NCI-H1092 (cell line): Measurements from ENCODE around the gene OGDH.
A peak's percentile ranks its signal among the peaks of the same experiment; 100 is the strongest.
"Not testable (repeated sequence)": the region's sequence is repeated elsewhere in the genome, so short reads cannot be mapped to it uniquely, and the experiment has no call there.

Experiments
- DNase-seq: peaks from one replicate; lab custom pipeline; 2025; lab: John Stamatoyannopoulos, UW

The OGDH gene

DNA sequence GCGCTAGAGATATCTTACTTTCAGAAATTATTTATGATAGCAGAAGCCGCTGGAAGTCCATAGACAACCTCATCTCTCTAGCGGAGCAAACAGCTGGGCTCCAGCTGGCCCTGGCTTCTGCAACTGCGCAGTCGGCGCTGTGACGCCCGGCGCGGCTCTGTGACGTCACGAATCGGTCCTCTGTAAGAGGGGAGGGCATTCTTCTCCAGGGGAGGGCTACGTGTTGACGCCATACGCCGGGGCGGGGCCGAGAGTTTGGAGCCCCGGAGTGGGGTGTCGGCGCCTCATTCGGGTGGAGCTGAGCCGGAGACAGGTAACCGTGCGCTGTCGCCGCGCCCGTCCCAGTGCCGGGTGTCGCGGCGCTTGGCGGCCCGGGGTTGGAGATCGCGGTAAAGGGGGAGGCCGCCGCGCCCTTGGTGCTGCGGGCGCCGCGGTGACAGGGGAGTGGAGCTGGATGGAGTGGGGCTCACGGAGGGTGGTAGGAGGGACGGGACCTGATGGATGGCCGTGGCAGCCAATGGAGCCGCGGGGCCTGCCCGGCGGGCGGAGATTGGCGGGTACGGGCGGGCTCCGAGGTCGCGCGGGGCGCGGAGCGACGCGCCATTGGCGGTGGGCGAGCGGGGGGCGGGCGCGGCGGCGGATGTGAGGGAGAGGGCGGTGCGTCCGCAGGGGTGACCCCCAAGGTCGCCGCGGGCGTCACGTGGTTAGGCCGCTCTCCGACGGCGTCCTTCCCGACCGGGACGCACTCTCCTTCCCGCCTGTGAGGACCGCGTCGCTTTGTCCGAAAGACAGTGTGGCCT is at the start of gene OGDH:
Gene OGDH (plus strand): TSS at position 287 of the 800 bp plus-strand sequence. CDS start 17,717 bp downstream, outside the sequence.
- peak; percentile 99 for DNase-seq

DNA sequence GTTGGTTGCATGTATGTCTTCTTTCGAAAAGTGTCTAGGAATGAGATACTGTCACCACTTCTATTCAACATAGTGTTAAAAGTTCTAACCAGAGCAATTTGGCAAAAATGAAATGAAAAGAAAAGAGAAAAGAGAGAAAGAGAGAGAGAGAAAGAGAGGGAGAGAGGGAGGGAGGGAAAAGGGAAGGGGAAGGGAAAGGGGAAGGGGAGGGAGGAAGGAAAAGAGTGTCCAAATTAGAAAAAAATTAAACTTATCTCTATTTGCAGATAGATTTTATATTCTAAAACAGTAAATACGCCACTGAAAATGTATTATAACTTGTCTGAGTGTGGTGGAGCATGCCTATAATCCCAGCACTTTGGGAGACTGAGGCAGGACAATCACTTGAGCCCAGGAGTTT is 48.9 kb upstream of the OGDH start:
- no peak for DNase-seq

DNA sequence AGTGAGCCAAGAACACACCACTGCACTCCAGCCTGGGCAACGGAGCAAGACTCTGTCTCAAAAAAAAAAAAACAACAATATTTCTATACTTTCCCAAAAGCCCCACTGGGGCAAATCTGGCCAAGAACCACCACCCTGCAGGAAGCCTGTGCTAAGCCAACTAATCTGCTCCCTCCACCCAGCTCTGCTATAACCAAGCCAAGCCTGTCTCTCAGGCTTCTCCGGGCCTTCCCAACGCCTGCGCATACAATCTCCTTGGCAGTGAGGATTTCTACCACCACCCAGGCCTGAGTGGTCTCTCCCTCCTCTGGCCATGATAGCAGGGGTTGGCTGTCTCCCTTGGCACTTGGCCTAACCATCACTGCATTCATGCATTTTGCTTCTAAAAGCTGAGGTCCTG is 46.9 kb upstream of the OGDH start:
- no peak for DNase-seq

DNA sequence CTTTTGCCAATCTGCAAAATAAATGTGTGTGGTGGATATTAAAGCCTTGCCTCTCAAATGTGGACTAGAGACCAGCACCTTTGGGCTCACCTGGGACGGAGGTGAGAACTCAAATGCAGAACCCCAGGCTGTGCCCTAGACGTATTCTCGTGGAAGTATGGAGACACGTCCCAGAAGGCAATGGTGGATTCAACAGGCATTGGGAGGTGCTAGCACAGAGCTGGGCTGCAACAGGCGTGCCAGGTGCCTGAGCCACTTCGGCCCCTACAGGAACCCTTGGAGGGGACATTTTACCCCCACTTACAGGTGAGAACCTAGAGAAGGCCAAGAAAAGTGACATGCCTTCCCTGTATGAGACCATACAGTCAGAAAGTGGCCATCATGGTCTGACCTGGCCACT is 44.9 kb upstream of the OGDH start:
- DNase-seq, result no peak

DNA sequence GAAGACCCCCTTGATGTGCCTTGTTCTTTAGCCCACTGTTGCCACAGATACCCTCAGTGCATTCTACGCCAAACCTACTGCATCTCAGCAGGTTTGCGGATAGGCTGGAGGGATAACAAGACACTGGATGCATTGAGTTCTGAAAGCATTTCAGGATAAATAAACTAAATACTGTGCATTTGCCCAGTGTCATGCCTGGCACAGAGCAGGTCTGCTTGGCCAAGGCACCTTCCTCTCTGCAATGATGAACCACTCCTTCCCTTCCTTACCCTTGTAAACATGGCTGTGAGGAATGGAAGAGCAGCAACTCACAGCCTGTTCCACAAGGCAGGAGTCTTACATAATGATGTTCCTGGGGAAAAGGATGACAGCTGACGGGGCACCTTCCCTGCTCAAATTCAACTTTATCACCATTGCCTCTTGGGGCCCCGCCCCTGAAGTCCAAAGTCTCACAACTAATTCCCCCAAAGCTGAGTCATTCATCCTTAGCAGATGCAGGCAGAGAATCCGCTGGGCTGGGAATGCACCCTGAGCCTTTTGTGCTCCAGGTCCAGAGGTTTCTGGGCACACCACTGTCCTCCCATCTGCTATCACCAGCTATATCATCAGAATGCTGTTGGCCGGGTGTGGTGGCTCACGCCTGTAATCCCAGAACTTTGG is 44.3 kb upstream of the OGDH start:
- DNase-seq, result no peak

DNA sequence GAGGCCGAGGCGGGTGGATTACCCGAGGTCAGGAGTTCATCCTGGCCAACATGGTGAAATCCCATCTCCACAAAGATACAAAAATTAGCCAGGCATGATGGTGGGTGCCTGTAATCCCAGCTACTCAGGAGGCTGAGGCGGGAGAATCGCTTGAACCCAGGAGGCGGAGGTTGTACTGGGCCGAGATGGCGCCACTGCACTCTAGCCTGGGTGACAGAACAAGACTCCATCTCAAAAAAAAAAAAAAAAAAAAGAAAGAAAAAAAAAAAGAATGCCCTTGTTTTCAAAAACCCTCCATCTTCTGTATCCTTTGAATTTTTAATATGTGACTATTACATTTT is 43.8 kb upstream of the OGDH start:
- DNase-seq, result not testable (repeated sequence)

DNA sequence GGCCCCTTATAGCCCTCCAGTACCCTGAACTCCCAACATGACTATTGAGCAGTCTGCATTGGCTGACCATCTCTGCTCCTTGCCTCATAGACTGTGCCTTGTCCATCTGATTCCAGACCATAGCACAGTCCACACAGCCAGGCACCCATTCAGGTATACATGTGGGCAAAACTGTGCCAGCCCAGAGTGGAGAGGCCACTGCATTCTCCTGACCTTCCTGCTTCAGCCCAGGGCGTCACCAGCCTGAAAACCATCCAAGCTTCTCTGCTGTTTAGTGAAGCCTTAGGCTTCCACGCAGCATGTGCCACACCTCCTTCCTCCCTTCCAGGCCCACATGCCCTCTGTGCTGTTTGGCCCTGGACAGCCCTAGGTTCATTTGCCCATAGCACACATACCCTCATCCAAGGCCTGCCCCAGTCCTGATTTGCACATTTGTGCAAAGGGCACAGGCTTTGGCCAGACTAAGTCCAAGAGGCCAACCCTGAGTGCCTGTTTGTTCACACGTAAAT is 43.2 kb upstream of the OGDH start:
- DNase-seq, result no peak

DNA sequence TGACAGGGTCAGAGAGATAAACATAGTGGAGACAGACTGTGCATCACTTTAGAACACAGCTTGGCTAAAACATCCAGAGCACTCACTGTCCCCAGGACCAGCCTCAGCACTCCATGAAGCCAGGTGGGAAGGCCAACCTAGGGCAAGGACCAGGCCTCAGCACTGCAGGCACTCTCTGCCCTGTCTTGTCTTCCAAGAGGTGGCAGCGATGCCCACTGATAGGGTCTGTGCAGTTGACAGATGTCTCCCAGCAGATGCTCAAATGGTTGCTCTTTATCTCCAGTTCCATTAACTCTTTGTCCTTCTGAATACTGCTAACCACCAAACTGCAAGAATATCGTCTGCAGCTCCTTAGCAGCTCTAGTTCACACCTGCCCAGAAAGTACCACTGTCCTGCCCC is 41.8 kb upstream of the OGDH start:
- no peak for DNase-seq

DNA sequence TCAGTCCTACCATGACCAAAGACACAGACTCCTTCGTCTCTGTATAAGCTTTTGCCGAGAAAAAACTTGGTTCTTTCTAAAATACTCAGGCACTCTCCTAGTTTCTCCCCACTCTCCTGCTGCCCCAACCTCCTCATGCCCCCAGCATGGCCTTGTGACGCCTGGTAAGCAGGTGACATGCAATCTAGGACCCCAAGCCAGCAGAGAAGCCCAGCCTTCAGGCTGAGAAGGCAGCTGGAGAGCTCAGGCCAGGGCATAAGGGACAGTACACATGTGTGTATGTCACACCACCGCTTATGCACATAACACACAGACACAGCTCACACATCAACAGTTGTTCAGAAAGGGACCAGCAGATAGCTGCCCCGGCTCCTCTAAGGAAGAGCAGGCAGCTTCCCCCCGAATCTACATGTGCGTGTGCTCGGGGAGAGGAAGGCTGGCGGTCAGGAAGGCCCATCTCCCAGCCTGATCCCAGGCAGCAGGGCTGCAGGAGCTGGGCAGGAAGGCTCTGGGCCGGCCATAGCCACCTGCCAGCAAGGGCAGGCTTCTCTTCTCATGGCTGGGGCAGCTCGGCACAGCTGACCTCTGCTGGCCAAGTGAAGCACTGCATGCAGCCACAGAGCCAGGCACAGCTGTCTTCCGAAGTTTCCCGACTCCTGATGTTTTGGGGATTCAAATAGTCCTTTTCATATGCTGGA is 41.2 kb upstream of the OGDH start:
- peak; percentile 31 for DNase-seq

DNA sequence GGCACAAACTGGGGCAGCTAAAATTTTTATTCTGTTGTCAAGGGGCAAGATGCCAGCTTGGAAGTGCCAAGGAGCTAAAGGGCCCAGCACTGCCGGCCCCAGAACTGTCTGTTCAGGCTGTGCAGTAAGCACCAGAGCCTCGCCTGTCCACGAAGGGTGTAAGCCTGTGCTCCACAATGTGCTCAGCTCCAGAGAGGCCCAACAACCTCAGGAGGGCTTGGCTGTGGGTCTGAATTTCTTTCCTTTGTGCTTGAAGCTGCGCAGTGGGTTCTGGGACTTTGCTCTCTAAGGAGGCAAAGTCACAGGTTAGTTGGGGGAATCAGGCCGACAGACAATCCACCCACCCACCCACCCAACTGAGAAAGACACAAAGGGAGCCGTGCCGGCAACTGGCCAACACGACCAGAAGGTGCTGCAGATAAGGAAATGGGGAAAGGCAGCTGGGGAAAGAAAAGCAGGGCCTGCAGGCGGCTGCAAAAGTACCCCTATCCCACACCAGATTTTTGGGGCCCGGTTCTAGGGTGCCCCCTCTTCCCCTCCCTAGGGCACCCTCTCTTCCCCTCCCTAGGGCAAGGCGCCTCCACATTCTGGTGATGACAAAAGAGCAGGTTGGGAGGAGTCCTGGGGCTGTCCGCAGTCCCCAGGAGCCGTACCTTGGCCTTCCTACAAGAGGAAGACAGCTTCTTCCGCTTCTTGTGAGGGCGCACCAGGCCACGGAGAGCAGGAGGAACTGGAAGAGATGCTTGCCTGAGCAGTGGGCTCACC is 40.5 kb upstream of the OGDH start:
- DNase-seq, result no peak

DNA sequence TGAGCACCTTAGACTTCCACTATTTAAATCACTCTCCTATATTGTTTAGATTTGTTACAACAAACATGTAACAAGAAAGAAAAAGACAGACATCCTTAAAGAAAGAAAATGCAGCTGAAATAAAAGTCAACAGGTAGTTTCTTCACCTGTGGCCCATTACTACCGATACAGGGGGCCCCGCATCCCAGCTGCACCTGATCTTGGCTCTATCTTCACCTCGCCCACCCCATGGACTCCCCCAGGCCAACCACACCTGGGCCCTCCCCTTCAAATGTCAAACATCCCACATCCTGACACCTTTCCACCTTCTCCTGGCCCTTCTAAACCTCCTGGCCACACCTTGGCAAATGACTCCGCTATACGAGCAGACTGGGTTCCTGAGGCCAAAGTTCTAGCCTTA is 39.7 kb upstream of the OGDH start:
- no peak for DNase-seq

DNA sequence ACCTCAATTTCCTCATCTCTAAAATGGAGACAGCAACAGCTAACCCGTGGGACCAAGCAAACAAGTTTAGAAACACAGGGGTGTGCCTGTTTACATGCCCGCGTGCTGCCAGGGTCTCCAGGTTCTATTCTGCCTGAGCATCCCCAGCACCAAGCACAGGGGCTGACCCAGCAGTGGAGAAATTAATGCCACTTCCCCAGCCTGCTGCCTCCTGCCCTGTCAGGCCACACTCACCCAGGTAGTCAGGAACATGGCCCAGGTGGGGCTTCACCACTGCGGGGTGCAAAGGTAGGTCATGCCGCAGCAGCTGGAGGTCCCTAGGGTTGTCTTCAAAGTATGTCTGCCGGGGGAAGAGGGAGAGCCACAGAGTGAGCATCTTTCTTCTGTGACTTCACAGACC is 38.5 kb upstream of the OGDH start:
- no peak for DNase-seq

DNA sequence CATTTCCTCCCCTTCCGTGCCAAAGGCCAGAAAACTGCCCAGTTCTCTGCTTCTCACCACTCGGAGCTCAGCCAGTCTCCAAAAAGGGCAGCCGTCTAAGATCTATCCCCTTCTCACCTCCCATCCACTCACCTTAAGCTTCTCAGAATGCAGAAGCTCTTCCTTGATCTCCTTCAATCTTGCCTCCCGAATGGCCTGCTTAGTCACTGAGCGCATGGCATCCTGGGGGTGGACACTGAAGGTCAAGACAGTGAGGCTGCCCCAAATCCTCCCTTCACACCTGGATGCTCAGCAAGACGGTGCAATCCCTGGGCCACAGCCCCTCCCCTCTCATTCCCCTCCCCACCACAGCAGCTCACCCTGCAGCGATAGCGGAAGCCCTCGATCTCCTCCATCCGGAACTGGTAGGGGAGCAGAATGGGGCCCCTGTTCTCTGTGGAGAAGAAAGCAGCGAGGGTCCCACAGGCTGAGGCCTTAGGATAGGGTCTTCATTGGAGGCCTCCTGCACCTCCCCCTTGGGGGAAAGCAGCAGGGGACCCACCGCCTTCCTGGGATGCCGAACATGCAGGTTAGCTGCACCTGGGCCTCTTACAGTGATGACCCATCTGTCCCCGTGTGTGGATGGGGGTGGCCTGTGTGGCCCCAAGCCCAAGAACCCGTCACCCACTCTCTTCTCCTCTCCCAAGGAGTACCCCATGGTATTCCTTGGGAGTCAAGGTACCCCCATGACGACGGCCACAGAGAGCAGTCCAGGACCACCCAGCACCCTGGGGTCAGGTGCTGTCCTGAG is 37.5 kb upstream of the OGDH start:
- DNase-seq, result no peak

DNA sequence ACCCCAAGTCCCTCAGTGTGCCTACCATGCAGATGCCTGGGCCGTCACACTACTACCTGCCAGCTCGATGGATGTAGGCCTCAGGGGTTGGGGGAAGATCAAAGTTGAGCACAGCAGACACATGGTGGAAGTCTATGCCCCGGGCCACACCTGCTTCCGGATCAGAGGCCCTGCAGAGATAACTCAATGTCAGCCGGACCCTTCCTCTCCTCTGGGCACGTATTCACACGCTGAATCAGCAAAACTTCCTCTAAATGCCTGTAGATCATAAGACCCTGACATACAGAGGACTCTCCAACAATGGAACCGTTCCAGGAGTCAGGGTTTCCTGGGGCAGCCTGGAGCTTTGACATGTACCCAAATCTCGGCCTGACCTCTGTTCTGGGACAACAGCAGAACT is 36.5 kb upstream of the OGDH start:
- DNase-seq, result no peak

DNA sequence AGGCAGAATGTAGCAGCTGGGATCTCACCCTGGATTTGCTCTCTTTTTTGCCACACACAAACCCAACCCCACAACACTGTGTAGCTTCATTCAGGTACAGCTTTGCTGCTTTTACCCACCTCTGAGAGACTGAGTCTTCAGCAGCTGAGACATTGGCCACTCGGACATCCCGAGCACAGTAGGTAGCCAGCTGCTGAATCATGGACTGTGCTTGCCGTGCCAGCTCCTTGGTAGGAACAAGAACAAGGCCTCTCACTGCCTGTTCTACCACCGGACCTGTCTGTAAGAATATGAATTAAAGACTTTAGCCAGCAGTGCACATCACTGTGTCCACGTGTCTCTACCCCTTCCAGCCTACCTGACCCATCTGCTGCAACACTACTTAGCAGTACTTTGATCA is 33.7 kb upstream of the OGDH start:
- DNase-seq, result no peak

DNA sequence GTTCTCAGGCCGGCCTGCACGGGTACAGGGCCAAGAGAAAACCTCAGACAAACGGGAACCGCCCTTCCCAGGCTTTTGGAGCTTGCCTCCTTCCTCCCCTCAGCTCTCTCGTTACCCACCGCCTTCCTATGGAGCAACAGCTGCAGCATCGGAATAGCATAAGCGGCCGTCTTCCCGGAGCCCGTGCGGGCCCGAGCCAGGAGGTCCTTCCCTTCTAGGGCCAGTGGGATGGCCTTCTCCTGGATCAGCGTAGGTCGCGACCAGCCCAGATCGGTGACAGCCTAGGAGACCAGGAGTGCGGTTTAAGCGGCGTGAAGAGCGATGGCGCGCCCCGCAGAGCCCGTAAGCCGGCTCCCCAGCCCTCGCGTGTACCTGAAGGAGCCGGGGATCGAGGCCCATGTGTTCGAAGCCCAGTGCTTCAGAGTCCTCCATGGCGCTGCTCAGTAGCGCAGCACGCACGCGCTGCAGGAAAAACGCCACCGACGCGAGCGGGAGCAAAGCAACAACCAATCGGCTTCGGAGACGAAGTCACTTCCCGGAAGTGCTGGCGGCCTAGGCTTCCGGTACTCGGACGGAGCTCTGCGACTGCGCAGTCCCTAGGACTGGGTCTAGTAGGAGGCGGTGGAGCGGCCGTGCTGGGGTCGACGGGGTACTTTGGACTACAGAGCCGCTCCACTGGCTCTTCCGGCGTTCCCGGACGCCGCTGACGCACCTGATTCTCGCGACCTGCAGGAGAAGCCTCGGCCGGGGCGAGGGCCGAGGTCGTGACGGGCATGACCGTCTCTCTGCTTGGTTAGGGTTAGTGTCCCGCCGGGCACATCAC is 32.8 kb upstream of the OGDH start, which contains the start of gene DDX56:
Gene DDX56 (minus strand): TSS at position 445 of the 823 bp plus-strand sequence. CDS start 13 bp downstream, at position 432.
- peak; percentile 98 for DNase-seq

DNA sequence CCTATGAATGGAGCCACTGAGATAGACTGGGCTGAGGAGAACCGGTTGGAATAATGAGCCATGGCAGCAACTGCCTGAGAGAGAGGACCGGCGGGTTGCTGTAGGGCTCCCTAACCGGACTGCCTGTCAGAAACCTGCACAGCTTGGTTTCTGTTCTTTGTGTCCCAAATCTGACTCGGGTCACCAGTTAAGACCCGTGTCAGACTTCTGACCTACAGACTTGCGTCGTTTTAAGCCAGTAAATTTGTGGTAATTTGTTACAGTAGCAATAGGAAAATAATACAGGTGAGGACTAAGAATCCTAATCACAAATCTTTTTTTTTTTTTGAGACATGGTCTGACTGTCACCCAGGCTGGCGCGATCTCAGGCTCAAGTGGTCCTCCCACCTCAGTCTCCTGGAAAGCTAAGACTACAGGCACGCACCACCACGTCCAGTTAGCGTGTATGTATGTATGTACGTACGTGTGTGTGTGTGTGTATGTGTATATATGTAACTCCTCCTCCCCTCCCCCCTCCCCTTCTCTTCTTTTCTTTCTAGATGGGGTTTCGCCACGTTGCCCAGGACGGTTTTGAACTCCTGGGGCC is 32.0 kb upstream of the OGDH start:
- DNase-seq, result no peak

DNA sequence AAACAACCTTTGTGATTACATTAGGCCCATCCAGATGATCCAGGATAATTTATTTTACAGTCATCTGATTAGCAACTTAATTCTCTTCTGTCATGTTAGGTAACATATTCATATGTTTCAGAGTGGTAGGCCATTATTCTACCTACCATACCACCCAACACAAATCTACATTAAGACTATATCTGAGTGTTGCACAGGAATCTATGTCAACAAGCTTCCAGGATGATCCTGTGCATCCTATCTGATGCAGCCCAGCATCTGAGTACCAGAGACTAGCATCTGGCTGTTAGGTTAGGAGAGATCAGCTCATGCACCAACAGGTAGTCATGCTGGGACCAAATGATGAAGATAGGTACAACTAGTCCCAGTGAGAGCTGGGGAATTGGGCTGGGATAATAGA is 31.4 kb upstream of the OGDH start:
- no peak for DNase-seq

DNA sequence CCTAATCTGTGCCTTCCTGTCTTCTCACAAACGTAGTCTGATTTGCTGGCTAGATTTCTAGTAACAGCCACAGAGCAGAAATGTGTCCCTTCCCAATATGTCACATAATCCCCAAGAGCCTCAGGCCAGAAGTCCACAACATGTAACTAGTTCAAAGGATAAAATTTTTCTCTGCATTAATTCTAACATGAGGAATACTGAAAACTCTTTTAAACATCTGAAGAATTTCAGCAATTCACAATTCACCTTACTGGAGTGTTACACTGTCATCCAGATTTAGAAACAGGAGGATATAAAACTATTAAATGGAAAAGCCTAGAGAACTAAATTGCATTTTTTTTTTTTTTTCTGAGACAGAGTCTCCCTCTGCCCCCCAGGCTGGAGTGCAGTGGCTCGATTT is 30.2 kb upstream of the OGDH start:
- no peak for DNase-seq
